22Rv1 (cell line): Measurements from ENCODE around the gene FAM111B.
"Not testable (repeated sequence)": the region's sequence is repeated elsewhere in the genome, so short reads cannot be mapped to it uniquely, and the experiment has no call there.

ENCODE experiments used
- H3K27ac ChIP-seq: fragments of 450-650 bp; 2 replicates; pipeline ENCODE4 v1.5.1; 2017
- CTCF ChIP-seq: fragments of 450-650 bp; IDR thresholded peaks from 2 replicates; pipeline ENCODE4 v1.5.1; 2017; ENCODE audit warnings: mild to moderate bottlenecking
- ZFX ChIP-seq: fragments of 450-650 bp; IDR thresholded peaks from 2 replicates; pipeline ENCODE4 v1.6.1; 2017; ENCODE audit warnings: antibody characterized with exemption, borderline replicate concordance

FAM111B gene

GRCh38 chr11:59076876-59077571, 30.0 kb upstream of the FAM111B start:
- no peak overlapping the region for H3K27ac ChIP-seq
- TF ChIP-seq CTCF (no peak), ZFX (no peak)

- TF ChIP-seq CTCF (no peak), ZFX (no peak)
- H3K27ac ChIP-seq = no peak overlapping the region
These were observed 28.6 kb upstream of the FAM111B start for GRCh38 chr11:59078435-59078834.

GRCh38 chr11:59079086-59079485, 28.0 kb upstream of the FAM111B start:
- TF ChIP-seq ZFX = no peak
- TF ChIP-seq CTCF = no peak

GRCh38 chr11:59080421-59080820, 26.6 kb upstream of the FAM111B start:
- not testable (repeated sequence) for H3K27ac ChIP-seq

More at GRCh38 chr11:59079086-59079485, 28.0 kb upstream of the FAM111B start:
- H3K27ac ChIP-seq = no peak overlapping the region

- H3K27ac ChIP-seq = not testable (repeated sequence)
These were observed 25.5 kb upstream of the FAM111B start for GRCh38 chr11:59081430-59082020.

- not testable (repeated sequence) for H3K27ac ChIP-seq
These were observed 21.0 kb upstream of the FAM111B start, which contains the start of gene GLYATL1B for GRCh38 chr11:59086007-59086406. GLYATL1B (plus strand) TSS chr11:59086307; CDS start chr11:59086307, 0 bp downstream.

GRCh38 chr11:59088162-59088561, 18.9 kb upstream of the FAM111B start:
- H3K27ac ChIP-seq = no peak overlapping the region
- no peak for TF ChIP-seq ZFX
- no peak for TF ChIP-seq CTCF

- not testable (repeated sequence) for H3K27ac ChIP-seq
These were observed 13.5 kb upstream of the FAM111B start for GRCh38 chr11:59093576-59093975.

- not testable (repeated sequence) for H3K27ac ChIP-seq
These were observed 11.8 kb upstream of the FAM111B start for GRCh38 chr11:59095225-59095624.

- not testable (repeated sequence) for H3K27ac ChIP-seq
These were observed 11.0 kb upstream of the FAM111B start for GRCh38 chr11:59095972-59096575.
